Measurements from ENCODE around the gene PRMT2.

The PRMT2 gene

GRCh38 chr21:46604975-46605766, 30.3 kb upstream of the PRMT2 start, which contains the start of gene S100B:
TSS of gene S100B (minus strand) at chr21:46605082. CDS start at chr21:46602415, 2,667 bp downstream.
- no peak within 1 kb of the TSS for H3K9ac ChIP-seq (ENCODE audit: low read depth, low read length)
- no peaks in the 10 kb centered on the region for H3K27me3 ChIP-seq (ENCODE audit: insufficient read depth, low read length)
- H3K4me1 ChIP-seq (ENCODE audit: insufficient read depth, low read length) = peaks cover 5% of the 10 kb centered on the region; the same call in 1 of the 2 replicates
- H3K4me3 ChIP-seq (ENCODE audit: low read length) = no peak within 1 kb of the TSS
- H3K9me3 ChIP-seq (ENCODE audit: insufficient read depth, low read depth, low read length) = no peaks in the 10 kb centered on the region
- no peak within 1 kb of the TSS for H3K27ac ChIP-seq (ENCODE audit: low read length)
- H3K36me3 ChIP-seq (ENCODE audit: insufficient read depth, low read depth, low read length) = no peaks in the 10 kb centered on the region

GRCh38 chr21:46605767-46606426, 29.6 kb upstream of the PRMT2 start:
- Histone ChIP-seq H3K9ac (ENCODE audit: low read depth, low read length) (no peak overlapping the region), H3K4me1 (ENCODE audit: insufficient read depth, low read length) (peaks cover 5% of the 10 kb centered on the region; the same call in 1 of the 2 replicates), H3K36me3 (ENCODE audit: insufficient read depth, low read depth, low read length) (no peaks in the 10 kb centered on the region), H3K9me3 (ENCODE audit: insufficient read depth, low read depth, low read length) (no peaks in the 10 kb centered on the region; the same call in 1 of the 2 replicates), H3K4me3 (ENCODE audit: low read length) (no peak overlapping the region), H3K27me3 (ENCODE audit: insufficient read depth, low read length) (no peaks in the 10 kb centered on the region), H3K27ac (ENCODE audit: low read length) (no peak overlapping the region)

GRCh38 chr21:46606427-46606813, 29.1 kb upstream of the PRMT2 start:
- no peak overlapping the region for H3K9ac ChIP-seq (ENCODE audit: low read depth, low read length)
- H3K4me1 ChIP-seq (ENCODE audit: insufficient read depth, low read length) = peaks cover 5% of the 10 kb centered on the region; the same call in 1 of the 2 replicates
- H3K27me3 ChIP-seq (ENCODE audit: insufficient read depth, low read length) = no peaks in the 10 kb centered on the region
- H3K9me3 ChIP-seq (ENCODE audit: insufficient read depth, low read depth, low read length) = no peaks in the 10 kb centered on the region; the same call in 1 of the 2 replicates
- H3K36me3 ChIP-seq (ENCODE audit: insufficient read depth, low read depth, low read length) = no peaks in the 10 kb centered on the region
- H3K27ac ChIP-seq (ENCODE audit: low read length) = no peak overlapping the region
- H3K4me3 ChIP-seq (ENCODE audit: low read length) = no peak overlapping the region

GRCh38 chr21:46607636-46608035, 27.8 kb upstream of the PRMT2 start:
- no peak overlapping the region for H3K4me3 ChIP-seq (ENCODE audit: low read length)
- H3K9me3 ChIP-seq (ENCODE audit: insufficient read depth, low read depth, low read length) = no peaks in the 10 kb centered on the region; the same call in 1 of the 2 replicates
- no peaks in the 10 kb centered on the region for H3K27me3 ChIP-seq (ENCODE audit: insufficient read depth, low read length)
- no peak overlapping the region for H3K9ac ChIP-seq (ENCODE audit: low read depth, low read length)
- peaks cover 5% of the 10 kb centered on the region; the same call in 1 of the 2 replicates for H3K4me1 ChIP-seq (ENCODE audit: insufficient read depth, low read length)
- no peak overlapping the region for H3K27ac ChIP-seq (ENCODE audit: low read length)
- H3K36me3 ChIP-seq (ENCODE audit: insufficient read depth, low read depth, low read length) = no peaks in the 10 kb centered on the region

- Histone ChIP-seq H3K27me3 (ENCODE audit: insufficient read depth, low read length) (no peaks in the 10 kb centered on the region), H3K4me3 (ENCODE audit: low read length) (no peak overlapping the region), H3K4me1 (ENCODE audit: insufficient read depth, low read length) (no peaks in the 10 kb centered on the region; the same call in 1 of the 2 replicates), H3K36me3 (ENCODE audit: insufficient read depth, low read depth, low read length) (no peaks in the 10 kb centered on the region), H3K9me3 (ENCODE audit: insufficient read depth, low read depth, low read length) (no peaks in the 10 kb centered on the region; the same call in 1 of the 2 replicates), H3K27ac (ENCODE audit: low read length) (no peak overlapping the region), H3K9ac (ENCODE audit: low read depth, low read length) (no peak overlapping the region)
Measured at GRCh38 chr21:46608672-46609111, 26.8 kb upstream of the PRMT2 start.

DNA sequence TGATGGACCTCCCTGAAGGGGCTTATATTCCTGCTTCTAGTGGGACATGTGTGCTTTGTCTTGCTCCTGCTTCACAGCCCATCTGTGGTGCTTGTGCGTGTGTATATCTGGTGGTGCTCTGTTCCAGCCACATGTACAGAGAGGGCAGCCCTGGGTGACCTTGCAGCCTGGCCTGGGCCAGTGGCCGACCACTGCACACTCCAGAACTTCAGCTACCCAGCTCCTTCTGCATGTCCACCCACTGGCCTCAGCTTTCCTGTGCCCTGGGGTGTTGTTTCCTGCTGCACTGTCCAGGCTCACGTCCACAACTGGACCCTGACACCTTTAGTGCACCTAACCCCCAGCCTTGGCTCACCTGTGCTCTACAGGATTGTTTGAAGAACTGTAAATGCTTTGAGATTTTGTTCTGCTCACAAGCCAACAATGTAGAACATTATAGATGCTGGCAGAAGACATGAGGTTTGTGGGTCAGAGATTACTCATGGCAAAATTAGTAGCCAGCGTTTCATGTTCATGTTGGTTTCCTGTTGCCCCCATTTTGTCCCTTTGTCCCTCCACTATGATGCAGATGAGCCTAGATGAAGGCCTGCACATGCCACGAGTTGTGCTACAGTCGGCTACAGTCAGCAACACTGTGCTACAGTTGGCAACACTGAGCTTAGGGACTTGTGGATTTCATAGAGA, 25.3 kb upstream of the PRMT2 start:
- H3K36me3 ChIP-seq (ENCODE audit: insufficient read depth, low read depth, low read length) = no peaks in the 10 kb centered on the region
- no peak overlapping the region for H3K9ac ChIP-seq (ENCODE audit: low read depth, low read length)
- H3K4me3 ChIP-seq (ENCODE audit: low read length) = no peak overlapping the region
- H3K9me3 ChIP-seq (ENCODE audit: insufficient read depth, low read depth, low read length) = no peaks in the 10 kb centered on the region; the same call in 1 of the 2 replicates
- H3K27ac ChIP-seq (ENCODE audit: low read length) = no peak overlapping the region
- H3K27me3 ChIP-seq (ENCODE audit: insufficient read depth, low read length) = no peaks in the 10 kb centered on the region
- no peaks in the 10 kb centered on the region; the same call in 1 of the 2 replicates for H3K4me1 ChIP-seq (ENCODE audit: insufficient read depth, low read length)

- H3K4me3 ChIP-seq (ENCODE audit: low read length) = no peak overlapping the region
- no peak overlapping the region for H3K27ac ChIP-seq (ENCODE audit: low read length)
- no peaks in the 10 kb centered on the region; the same call in 1 of the 2 replicates for H3K9me3 ChIP-seq (ENCODE audit: insufficient read depth, low read depth, low read length)
- H3K27me3 ChIP-seq (ENCODE audit: insufficient read depth, low read length) = no peaks in the 10 kb centered on the region
- no peaks in the 10 kb centered on the region for H3K36me3 ChIP-seq (ENCODE audit: insufficient read depth, low read depth, low read length)
- H3K4me1 ChIP-seq (ENCODE audit: insufficient read depth, low read length) = no peaks in the 10 kb centered on the region
- no peak overlapping the region for H3K9ac ChIP-seq (ENCODE audit: low read depth, low read length)
Measured at GRCh38 chr21:46613391-46613790, 22.1 kb upstream of the PRMT2 start.

GRCh38 chr21:46616050-46616449, 19.4 kb upstream of the PRMT2 start:
- Histone ChIP-seq H3K27me3 (ENCODE audit: insufficient read depth, low read length) (no peaks in the 10 kb centered on the region), H3K27ac (ENCODE audit: low read length) (no peak overlapping the region), H3K36me3 (ENCODE audit: insufficient read depth, low read depth, low read length) (no peaks in the 10 kb centered on the region), H3K9ac (ENCODE audit: low read depth, low read length) (no peak overlapping the region), H3K4me3 (ENCODE audit: low read length) (no peak overlapping the region), H3K9me3 (ENCODE audit: insufficient read depth, low read depth, low read length) (no peaks in the 10 kb centered on the region), H3K4me1 (ENCODE audit: insufficient read depth, low read length) (peaks cover 3% of the 10 kb centered on the region; the same call in 1 of the 2 replicates)

GRCh38 chr21:46616656-46617055, 18.8 kb upstream of the PRMT2 start:
- Histone ChIP-seq H3K9me3 (ENCODE audit: insufficient read depth, low read depth, low read length) (no peaks in the 10 kb centered on the region), H3K27me3 (ENCODE audit: insufficient read depth, low read length) (no peaks in the 10 kb centered on the region), H3K36me3 (ENCODE audit: insufficient read depth, low read depth, low read length) (no peaks in the 10 kb centered on the region), H3K4me1 (ENCODE audit: insufficient read depth, low read length) (peaks cover 3% of the 10 kb centered on the region; the same call in 1 of the 2 replicates), H3K9ac (ENCODE audit: low read depth, low read length) (no peak overlapping the region), H3K27ac (ENCODE audit: low read length) (no peak overlapping the region), H3K4me3 (ENCODE audit: low read length) (no peak overlapping the region)

DNA sequence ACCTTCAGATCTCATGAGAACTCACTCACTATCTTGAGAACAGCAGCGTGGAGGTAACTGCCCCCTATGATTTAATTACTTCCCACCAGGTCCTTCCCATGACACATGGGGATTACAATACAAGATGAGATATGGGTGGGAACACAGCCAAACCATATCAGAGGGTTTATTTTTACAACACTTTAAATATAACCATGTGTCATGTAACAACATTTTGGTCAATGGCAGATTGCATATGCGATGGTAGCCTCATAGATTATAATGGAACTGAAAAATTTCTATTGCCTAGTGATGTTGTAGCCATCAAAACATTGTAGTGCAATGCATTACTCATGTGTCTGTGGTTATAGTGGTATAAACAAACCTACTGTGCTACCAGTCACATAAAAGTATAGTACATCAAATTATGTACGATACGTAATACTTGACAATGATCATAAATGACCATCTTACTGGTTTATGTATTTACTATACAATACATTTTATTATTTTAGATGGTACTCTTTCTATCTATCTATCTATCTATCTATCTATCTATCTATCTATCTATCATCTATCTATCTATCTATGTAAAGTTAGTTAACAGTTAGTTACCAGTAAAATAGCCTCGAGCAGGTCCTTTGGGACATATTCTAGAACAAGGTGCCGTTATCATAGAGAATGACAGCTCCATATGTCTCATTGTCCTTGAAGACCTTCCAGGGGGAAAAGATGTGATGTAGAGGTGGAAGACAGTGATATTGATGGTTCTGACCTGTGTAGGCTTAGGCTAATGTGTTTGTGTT, 18.0 kb upstream of the PRMT2 start:
- Histone ChIP-seq H3K9ac (ENCODE audit: low read depth, low read length) (no peak overlapping the region), H3K4me1 (ENCODE audit: insufficient read depth, low read length) (peaks cover 3% of the 10 kb centered on the region; the same call in 1 of the 2 replicates), H3K4me3 (ENCODE audit: low read length) (no peak overlapping the region), H3K36me3 (ENCODE audit: insufficient read depth, low read depth, low read length) (no peaks in the 10 kb centered on the region), H3K27ac (ENCODE audit: low read length) (no peak overlapping the region), H3K9me3 (ENCODE audit: insufficient read depth, low read depth, low read length) (no peaks in the 10 kb centered on the region), H3K27me3 (ENCODE audit: insufficient read depth, low read length) (no peaks in the 10 kb centered on the region)
